Mesothelial cell of epicardium (in vitro differentiated cells): ENCODE data around the gene CPTP. TPM values are rescaled to one million over a fixed set of nuclear protein-coding genes. Genes with fewer than 3 reads are reported as not detected.

Source experiments
- DNase-seq, 2 experiments: peaks; one replicate each; pipeline ENCODE4 v3.0.0; 2021; ENCODE audit warnings: low spot score in 2 of 2; ENCODE audit not compliant: unreplicated experiment in 2 of 2
- H3K27ac Mint-ChIP-seq: 2 replicates; pipeline ENCODE4 v1.8.0; 2021; ENCODE audit warnings: mixed read lengths
- H3K27me3 Mint-ChIP-seq: 2 replicates; pipeline ENCODE4 v1.8.0; 2021; ENCODE audit warnings: low read depth, mixed read lengths
- H3K36me3 Mint-ChIP-seq: 2 replicates; pipeline ENCODE4 v1.8.0; 2021; ENCODE audit warnings: mixed read lengths
- H3K4me1 Mint-ChIP-seq: 2 replicates; pipeline ENCODE4 v1.8.0; 2021; ENCODE audit warnings: mixed read lengths
- H3K4me3 Mint-ChIP-seq: 2 replicates; pipeline ENCODE4 v1.8.0; 2021; ENCODE audit warnings: mild to moderate bottlenecking, moderate library complexity, mixed read lengths
- H3K9me3 Mint-ChIP-seq: 2 replicates; pipeline ENCODE4 v1.8.0; 2021; ENCODE audit warnings: mixed read lengths
- total RNA-seq: library from RNA; stranded (reverse); gene quantifications from 3 replicates; pipeline ENCODE4 v1.2.1, GENCODE V29; 2021
- TF ChIP-seq, protein P1 (sequence below): fragments of 200-600 bp; sonication (generic); IDR thresholded peaks from one replicate; pipeline ENCODE4 v1.5.0; 2021; ENCODE audit warnings: antibody characterized with exemption; ENCODE audit not compliant: unreplicated experiment

The CPTP gene
- total RNA-seq, 1 donor from 2014 or later = 17.8 TPM

DNA sequence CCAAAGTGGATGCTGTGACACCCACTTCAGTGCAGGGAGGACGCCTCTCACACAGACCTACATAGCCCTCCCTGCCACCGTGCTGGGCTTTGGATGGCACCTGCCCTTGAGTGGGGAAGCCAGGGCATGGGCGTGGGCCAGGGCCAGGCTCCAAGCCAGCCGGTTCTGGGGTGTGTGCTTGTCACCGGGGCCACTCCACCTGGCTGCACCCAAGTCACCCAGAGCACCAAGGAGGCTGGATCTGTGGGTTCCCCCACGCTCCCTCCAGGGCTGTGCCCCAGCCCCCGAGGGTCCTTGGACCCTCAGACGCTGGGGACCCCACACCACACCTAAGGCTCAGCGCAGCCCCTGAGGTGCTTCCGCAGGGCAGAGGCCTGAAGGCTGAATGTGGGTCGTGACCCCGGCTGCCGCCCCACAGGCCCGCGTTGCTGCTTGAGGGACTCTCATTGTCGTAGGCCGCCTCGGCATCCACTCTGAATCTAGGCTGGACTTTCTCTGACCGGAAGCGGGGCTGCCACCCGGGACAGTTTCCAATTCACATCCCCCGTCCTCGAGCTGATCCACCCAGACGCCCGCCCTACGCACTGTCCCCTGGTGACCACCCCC lies 32.3 kb downstream of the CPTP start:
- Mint-ChIP-seq H3K4me1 (peaks cover 44% of the 10 kb centered on the region), H3K4me3 (peak overlapping the region; percentile 78), H3K27ac (peak overlapping the region; percentile 94), H3K27me3 (peaks cover 4% of the 10 kb centered on the region), H3K9me3 (no peaks in the 10 kb centered on the region), H3K36me3 (peaks cover 2% of the 10 kb centered on the region)
- TF ChIP-seq, protein P1, sequence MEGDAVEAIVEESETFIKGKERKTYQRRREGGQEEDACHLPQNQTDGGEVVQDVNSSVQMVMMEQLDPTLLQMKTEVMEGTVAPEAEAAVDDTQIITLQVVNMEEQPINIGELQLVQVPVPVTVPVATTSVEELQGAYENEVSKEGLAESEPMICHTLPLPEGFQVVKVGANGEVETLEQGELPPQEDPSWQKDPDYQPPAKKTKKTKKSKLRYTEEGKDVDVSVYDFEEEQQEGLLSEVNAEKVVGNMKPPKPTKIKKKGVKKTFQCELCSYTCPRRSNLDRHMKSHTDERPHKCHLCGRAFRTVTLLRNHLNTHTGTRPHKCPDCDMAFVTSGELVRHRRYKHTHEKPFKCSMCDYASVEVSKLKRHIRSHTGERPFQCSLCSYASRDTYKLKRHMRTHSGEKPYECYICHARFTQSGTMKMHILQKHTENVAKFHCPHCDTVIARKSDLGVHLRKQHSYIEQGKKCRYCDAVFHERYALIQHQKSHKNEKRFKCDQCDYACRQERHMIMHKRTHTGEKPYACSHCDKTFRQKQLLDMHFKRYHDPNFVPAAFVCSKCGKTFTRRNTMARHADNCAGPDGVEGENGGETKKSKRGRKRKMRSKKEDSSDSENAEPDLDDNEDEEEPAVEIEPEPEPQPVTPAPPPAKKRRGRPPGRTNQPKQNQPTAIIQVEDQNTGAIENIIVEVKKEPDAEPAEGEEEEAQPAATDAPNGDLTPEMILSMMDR = no peak
- DNase-seq = no peak

DNA sequence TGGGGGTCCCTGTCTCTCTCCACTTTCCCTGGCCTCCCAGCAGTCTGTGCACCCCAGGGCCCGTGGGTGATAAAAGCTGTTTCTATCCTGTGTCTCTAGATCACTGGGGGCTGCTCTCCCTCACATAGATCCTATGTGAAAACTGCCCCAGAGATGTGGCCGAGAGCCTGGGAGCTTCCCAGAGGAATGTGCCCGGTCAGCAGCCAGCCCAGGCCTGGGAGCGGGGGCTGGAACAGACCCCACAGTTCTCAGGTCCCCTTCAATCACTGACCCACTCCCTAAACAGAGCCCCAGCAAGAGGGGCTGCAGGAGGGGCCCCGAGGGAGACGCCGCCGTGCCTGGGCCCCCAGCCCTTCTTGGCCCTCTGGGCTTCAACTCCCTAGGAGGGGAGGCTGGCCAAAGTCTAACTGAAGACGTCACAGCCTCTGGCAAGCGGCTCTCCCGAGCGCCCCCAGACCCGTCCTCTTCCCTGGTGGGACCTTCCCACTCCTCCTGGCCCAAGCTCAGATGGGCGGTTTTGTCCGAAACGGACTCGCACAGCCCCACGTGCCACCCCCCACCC lies 33.4 kb downstream of the CPTP start:
- peak overlapping the region; percentile 78 for H3K4me3 Mint-ChIP-seq
- DNase-seq = peak in 1 of 2 experiments; percentile 34
- no peaks in the 10 kb centered on the region for H3K36me3 Mint-ChIP-seq
- peaks cover 38% of the 10 kb centered on the region for H3K4me1 Mint-ChIP-seq
- peaks cover 2% of the 10 kb centered on the region for H3K27me3 Mint-ChIP-seq
- no peaks in the 10 kb centered on the region for H3K9me3 Mint-ChIP-seq
- peak overlapping the region; percentile 94 for H3K27ac Mint-ChIP-seq
- TF ChIP-seq, protein P1 = no peak

DNA sequence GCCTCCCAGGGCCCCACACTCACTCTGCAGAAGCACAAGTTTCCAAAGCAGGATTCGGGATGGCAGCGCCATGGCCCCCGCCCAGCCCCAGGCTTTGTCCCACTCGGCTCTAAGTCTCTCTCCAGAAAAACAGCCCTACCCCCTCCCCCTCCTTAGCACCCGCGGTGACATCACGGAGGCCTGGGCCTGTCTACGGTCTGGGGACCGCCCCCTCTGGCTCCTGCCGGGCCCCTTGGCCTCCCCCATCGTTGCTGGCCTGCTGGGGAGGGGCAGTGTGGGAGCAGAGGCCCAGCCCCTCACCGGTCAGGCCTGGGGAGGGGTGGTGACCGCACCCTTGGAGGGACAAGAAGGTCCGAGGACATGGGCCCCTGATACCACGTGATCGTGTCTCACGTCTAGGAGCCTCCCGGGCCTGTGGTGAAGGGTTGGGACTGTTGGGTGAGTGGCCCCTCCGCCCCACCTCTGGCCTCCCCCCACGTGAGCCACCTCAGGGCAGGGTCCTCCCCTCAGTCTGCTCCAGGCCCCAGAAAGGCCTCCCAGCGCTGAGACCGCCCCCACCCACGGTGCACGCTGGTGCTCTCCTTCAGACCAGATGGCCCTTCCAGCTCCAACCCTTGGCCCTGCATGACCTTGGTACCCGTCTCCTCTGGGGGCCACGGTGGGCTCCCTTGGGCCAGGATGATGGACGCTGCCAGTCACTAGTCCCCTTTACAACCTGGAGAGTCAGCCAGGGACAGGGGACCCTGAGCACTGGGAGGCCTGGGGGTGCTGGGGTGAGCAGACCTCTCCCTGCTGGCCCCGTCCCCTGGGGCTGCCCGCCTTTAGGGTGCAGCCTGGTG lies 34.0 kb downstream of the CPTP start, which contains the start of gene MXRA8:
TSS of gene MXRA8 (minus strand) at position 123 of the 839 bp plus-strand sequence. CDS start at position 72, 51 bp downstream.
- H3K4me1 Mint-ChIP-seq = peaks cover 38% of the 10 kb centered on the region
- peaks cover 2% of the 10 kb centered on the region for H3K27me3 Mint-ChIP-seq
- H3K36me3 Mint-ChIP-seq = no peaks in the 10 kb centered on the region
- H3K9me3 Mint-ChIP-seq = no peaks in the 10 kb centered on the region
- peak in 1 of 2 experiments; percentile 54 for DNase-seq
- peak within 1 kb of the TSS; percentile 78 for H3K4me3 Mint-ChIP-seq
- H3K27ac Mint-ChIP-seq = peak within 1 kb of the TSS; percentile 94
- TF ChIP-seq, protein P1 = no peak

DNA sequence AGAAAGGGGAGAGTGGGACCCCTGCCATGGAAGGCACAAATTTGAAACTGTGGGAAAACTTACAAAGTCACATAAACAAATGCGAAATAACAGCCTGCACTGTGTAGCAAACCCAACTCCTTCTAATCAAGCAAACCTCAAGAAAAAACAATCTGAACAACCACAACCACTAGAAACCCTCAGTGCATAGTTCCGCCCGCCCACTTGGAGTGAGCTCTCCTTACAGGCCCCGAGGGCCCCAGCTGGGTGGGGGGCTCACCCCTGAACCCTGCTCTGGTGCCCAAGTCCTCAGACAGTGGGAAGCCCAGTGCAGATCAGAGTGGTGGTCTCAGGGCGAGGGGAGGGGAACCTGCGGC lies 34.7 kb downstream of the CPTP start:
- H3K9me3 Mint-ChIP-seq = no peaks in the 10 kb centered on the region
- peak overlapping the region; percentile 94 for H3K27ac Mint-ChIP-seq
- peaks cover 35% of the 10 kb centered on the region for H3K4me1 Mint-ChIP-seq
- peak in 1 of 2 experiments; percentile 21 for DNase-seq
- TF ChIP-seq, protein P1 = no peak
- H3K27me3 Mint-ChIP-seq = peaks cover under 1% of the 10 kb centered on the region
- H3K36me3 Mint-ChIP-seq = no peaks in the 10 kb centered on the region
- peak overlapping the region; percentile 78 for H3K4me3 Mint-ChIP-seq

DNA sequence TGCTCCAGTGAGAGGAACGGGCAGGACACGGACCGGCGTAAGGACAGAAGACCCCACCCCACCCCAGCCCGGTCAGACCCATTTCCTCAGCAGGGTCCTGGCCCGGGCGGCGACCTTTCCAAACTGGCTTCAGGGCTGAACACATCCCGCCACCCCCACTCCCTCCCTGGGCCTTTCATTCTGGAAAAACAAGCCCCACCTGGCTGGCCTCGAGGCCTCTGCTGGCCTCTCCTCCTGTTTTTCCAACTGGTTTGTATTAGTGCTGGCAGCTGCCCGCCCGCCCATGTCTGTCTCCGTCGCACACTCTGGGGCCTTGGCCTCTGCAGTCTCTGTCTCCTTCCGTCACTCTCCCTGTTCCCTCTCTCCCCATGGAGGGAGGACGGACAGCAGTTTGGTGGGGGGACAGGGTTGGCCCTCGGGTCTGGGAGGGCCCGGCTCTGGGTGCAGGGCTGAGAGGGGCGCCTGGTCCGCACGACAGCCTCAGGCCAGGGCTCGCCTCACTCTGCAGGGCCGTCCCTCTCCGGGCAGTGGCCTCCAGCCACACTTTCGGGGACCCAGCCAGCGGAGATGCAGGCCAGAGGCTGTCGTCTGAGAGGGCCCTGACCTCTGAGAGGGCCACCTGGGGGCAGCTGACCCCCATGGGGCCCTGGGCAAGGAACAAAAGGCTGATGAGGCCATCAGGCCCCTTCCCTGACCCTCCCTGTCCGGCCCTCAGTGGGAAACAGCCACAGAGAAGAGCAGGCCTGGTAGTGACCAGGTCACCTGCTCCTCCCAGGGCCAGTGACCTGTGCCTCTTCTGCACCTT lies 35.3 kb downstream of the CPTP start:
- no peaks in the 10 kb centered on the region for H3K36me3 Mint-ChIP-seq
- peaks cover 35% of the 10 kb centered on the region for H3K4me1 Mint-ChIP-seq
- H3K27me3 Mint-ChIP-seq = no peaks in the 10 kb centered on the region
- H3K27ac Mint-ChIP-seq = peak overlapping the region; percentile 94
- TF ChIP-seq, protein P1 = no peak
- no peaks in the 10 kb centered on the region for H3K9me3 Mint-ChIP-seq
- peak in 1 of 2 experiments; percentile 21 for DNase-seq
- peak overlapping the region; percentile 78 for H3K4me3 Mint-ChIP-seq
